Thoracic aorta (tissue), 2 donors: Measurements from ENCODE around the gene GOLGA3. TPM values are rescaled to one million over a fixed set of nuclear protein-coding genes. Genes with fewer than 3 reads are reported as not detected.
"Not testable (repeated sequence)": the region's sequence is repeated elsewhere in the genome, so short reads cannot be mapped to it uniquely, and the experiment has no call there.

Experiments
- ATAC-seq: fragments of 150-250 bp; one replicate; pipeline ENCODE4 v1.8.0; 2017; ENCODE audit warnings: low read depth; ENCODE audit not compliant: insufficient number of reproducible peaks, low FRiP score
- DNase-seq: peaks from one replicate; pipeline ENCODE4 v3.0.0-alpha.2; 2020; ENCODE audit warnings: low spot score
- H3K27ac ChIP-seq, 2 donors: fragments of 200-600 bp; sonication (generic); 1 replicate in 1 of 2; 2 replicates in 1 of 2; pipeline ENCODE4 v1.5.1; 2016; ENCODE audit warnings: mild to moderate bottlenecking in 2 of 2, moderate library complexity in 2 of 2
- H3K27me3 ChIP-seq: fragments of 200-600 bp; sonication (generic); replicated peaks from 2 replicates; pipeline ENCODE4 v1.6.0; 2016; ENCODE audit warnings: mild to moderate bottlenecking; ENCODE audit not compliant: insufficient read depth
- H3K36me3 ChIP-seq: fragments of 200-600 bp; sonication (generic); one replicate; pipeline ENCODE4 v1.5.1; 2016
- H3K4me1 ChIP-seq, 2 donors: fragments of 200-600 bp; sonication (generic); 1 replicate in 1 of 2; 2 replicates in 1 of 2; pipeline versions ENCODE4 v1.5.1 to v1.6.0; 2016; ENCODE audit warnings: low read depth in 2 of 2, mild to moderate bottlenecking in 1 of 2; ENCODE audit not compliant: control insufficient read depth in 1 of 2
- H3K4me3 ChIP-seq: fragments of 200-600 bp; sonication (generic); 2 replicates; pipeline ENCODE4 v1.5.1; 2016; ENCODE audit warnings: mild to moderate bottlenecking
- H3K9me3 ChIP-seq: fragments of 200-600 bp; sonication (generic); 2 replicates; pipeline ENCODE4 v1.5.1; 2016
- total RNA-seq, 2 donors: library from RNA; depleted of rRNA; stranded (reverse); fragments of >200 nt; gene quantifications; one replicate each; pipeline versions ENCODE4 v1.1.0 to v1.2.3, GENCODE V29; 2016
- TF ChIP-seq, protein P1 (sequence below): fragments of 200-600 bp; sonication (generic); IDR thresholded peaks from one replicate; pipeline ENCODE4 v1.5.1; 2019; ENCODE audit warnings: antibody characterized with exemption

Gene GOLGA3
- 100 to 1,000 TPM; 125 to 137 TPM for total RNA-seq

DNA sequence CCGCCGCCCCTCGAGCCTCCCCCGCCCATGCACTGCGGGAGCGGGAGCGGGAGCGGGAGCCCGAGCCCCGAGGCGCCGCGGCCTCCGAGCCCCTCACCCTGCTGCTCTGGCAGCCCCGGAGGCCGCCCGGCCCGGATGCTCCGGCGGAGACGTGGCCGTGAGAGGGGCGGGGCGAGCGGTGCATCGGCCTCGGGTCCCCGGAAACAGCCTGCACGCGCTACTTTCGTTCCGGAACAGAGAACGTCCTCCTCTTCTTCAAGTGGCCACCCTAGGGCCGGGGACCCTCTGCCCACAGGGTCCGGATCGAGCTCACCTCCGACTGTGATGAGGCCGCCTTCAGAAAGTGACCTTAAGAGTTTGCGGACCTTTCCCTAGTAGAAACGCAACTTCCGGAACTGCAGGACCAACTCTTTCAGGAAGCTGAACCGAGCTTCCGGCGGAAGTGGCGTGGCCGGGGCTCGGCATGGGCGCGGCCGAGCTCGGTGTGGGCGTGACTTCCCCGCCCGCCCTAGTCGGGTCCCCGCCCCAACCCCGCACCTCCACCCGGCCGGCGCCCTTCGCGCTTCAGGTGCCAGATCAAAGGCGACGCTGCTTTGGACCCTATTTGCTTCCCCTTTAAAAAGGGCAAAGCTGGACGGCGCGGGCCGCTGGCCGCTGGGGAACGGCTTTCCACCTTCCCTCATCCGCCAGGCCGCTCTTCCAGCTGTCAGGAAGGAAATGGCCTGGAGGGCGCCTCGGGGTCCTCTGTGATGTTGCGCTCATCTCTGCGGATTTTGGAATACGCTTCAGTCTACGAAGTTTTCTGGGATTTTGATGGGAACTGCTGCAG, at the start of gene GOLGA3:
Gene GOLGA3 (minus strand): TSS at position 164 of the 829 bp plus-strand sequence. CDS start 6,741 bp downstream, outside the sequence.
- peak; percentile 88 for ATAC-seq
- peaks cover 15% of the 10 kb centered on the region for H3K36me3 ChIP-seq
- DNase-seq, result peak; percentile 53
- TF ChIP-seq, protein P1, sequence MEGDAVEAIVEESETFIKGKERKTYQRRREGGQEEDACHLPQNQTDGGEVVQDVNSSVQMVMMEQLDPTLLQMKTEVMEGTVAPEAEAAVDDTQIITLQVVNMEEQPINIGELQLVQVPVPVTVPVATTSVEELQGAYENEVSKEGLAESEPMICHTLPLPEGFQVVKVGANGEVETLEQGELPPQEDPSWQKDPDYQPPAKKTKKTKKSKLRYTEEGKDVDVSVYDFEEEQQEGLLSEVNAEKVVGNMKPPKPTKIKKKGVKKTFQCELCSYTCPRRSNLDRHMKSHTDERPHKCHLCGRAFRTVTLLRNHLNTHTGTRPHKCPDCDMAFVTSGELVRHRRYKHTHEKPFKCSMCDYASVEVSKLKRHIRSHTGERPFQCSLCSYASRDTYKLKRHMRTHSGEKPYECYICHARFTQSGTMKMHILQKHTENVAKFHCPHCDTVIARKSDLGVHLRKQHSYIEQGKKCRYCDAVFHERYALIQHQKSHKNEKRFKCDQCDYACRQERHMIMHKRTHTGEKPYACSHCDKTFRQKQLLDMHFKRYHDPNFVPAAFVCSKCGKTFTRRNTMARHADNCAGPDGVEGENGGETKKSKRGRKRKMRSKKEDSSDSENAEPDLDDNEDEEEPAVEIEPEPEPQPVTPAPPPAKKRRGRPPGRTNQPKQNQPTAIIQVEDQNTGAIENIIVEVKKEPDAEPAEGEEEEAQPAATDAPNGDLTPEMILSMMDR, result no peak
- H3K4me1 ChIP-seq, result peaks cover 7 to 25% of the 10 kb centered on the region in 2 donors
- no peaks in the 10 kb centered on the region for H3K27me3 ChIP-seq
- H3K4me3 ChIP-seq, result peak within 1 kb of the TSS; percentile 93
- peak within 1 kb of the TSS; percentile 96 to 99 for H3K27ac ChIP-seq
- no peaks in the 10 kb centered on the region for H3K9me3 ChIP-seq

- H3K9me3 ChIP-seq, H3K4me3 ChIP-seq, H3K4me1 ChIP-seq, H3K27ac ChIP-seq, H3K27me3 ChIP-seq, DNase-seq, ATAC-seq: not testable (repeated sequence)
- H3K36me3 ChIP-seq, result peaks cover 58% of the 10 kb centered on the region
Observed at GRCh38 chr12:132874620-132875019, 46.0 kb upstream of the GOLGA3 start.

DNA sequence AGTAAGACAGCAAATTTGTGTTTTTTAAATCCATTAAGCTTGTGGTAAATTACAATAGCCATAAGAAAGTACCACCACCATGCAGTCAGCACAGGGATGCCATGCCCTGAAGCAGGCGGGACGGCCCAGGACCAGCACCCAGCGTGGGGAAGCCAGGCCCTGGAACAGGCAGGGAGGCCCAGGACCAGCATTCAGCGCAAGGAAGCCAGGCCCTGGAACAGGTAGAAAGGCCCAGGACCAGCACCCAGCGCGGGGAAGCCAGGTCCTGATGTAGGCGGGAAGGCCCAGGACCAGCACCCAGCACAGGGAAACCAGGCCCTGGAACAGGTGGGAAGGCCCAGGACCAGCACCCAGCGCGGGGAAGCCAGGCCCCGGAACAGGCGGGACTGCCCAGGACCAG, 45.5 kb upstream of the GOLGA3 start:
- DNase-seq, result no peak
- H3K4me3 ChIP-seq, result no peak overlapping the region
- ATAC-seq, result no peak
- H3K36me3 ChIP-seq, result peaks cover 62% of the 10 kb centered on the region
- H3K27me3 ChIP-seq, result no peaks in the 10 kb centered on the region
- H3K27ac ChIP-seq, result no peak overlapping the region
- no peaks in the 10 kb centered on the region for H3K9me3 ChIP-seq
- TF ChIP-seq, protein P1, result no peak
- no peaks in the 10 kb centered on the region for H3K4me1 ChIP-seq

- ATAC-seq (no peak), DNase-seq (no peak)
- H3K27ac ChIP-seq, result no peak overlapping the region
- no peaks in the 10 kb centered on the region for H3K9me3 ChIP-seq
- no peaks in the 10 kb centered on the region for H3K4me1 ChIP-seq
- H3K4me3 ChIP-seq, result no peak overlapping the region
- H3K27me3 ChIP-seq, result no peaks in the 10 kb centered on the region
- TF ChIP-seq, protein P1, result no peak
- peaks cover 63% of the 10 kb centered on the region for H3K36me3 ChIP-seq
Observed at GRCh38 chr12:132873724-132874123, 45.1 kb upstream of the GOLGA3 start.

- ATAC-seq, result no peak
- Histone ChIP-seq H3K4me1 (no peaks in the 10 kb centered on the region), H3K27ac (no peak overlapping the region), H3K27me3 (no peaks in the 10 kb centered on the region), H3K9me3 (no peaks in the 10 kb centered on the region), H3K36me3 (peaks cover 61% of the 10 kb centered on the region), H3K4me3 (no peak overlapping the region)
- DNase-seq, result no peak
- TF ChIP-seq, protein P1, result no peak
Observed at GRCh38 chr12:132872975-132873421, 44.3 kb upstream of the GOLGA3 start.
